Osteocyte (in vitro differentiated cells): ENCODE measurements around the gene SRF. TPM values are rescaled to one million over a fixed set of nuclear protein-coding genes. Genes with fewer than 3 reads are reported as not detected.

Source experiments
- DNase-seq: peaks from one replicate; pipeline ENCODE4 v3.0.0; 2021; ENCODE audit warnings: mixed read lengths; ENCODE audit not compliant: unreplicated experiment; ENCODE audit errors: extremely low spot score
- H3K27ac Mint-ChIP-seq: one replicate; pipeline ENCODE4 v1.8.0; 2021; ENCODE audit warnings: mild to moderate bottlenecking, mixed read lengths; ENCODE audit not compliant: unreplicated experiment
- H3K27me3 Mint-ChIP-seq: one replicate; pipeline ENCODE4 v1.8.0; 2021; ENCODE audit warnings: mixed read lengths; ENCODE audit not compliant: unreplicated experiment
- H3K36me3 Mint-ChIP-seq: one replicate; pipeline ENCODE4 v1.8.0; 2021; ENCODE audit warnings: mixed read lengths; ENCODE audit not compliant: unreplicated experiment
- H3K4me1 Mint-ChIP-seq: one replicate; pipeline ENCODE4 v1.8.0; 2021; ENCODE audit warnings: mixed read lengths; ENCODE audit not compliant: unreplicated experiment
- H3K4me3 Mint-ChIP-seq: one replicate; pipeline ENCODE4 v1.8.0; 2021; ENCODE audit warnings: mild to moderate bottlenecking, moderate library complexity, mixed read lengths; ENCODE audit not compliant: unreplicated experiment
- H3K9me3 Mint-ChIP-seq: one replicate; pipeline ENCODE4 v1.8.0; 2021; ENCODE audit warnings: mixed read lengths; ENCODE audit not compliant: unreplicated experiment
- total RNA-seq: library from RNA; stranded (reverse); gene quantifications from 2 replicates; pipeline ENCODE4 v1.2.1, GENCODE V29; 2021
- TF ChIP-seq, protein P1 (sequence below): fragments of 200-600 bp; sonication (generic); IDR thresholded peaks from 2 replicates; pipeline ENCODE4 v1.5.0; 2021; ENCODE audit warnings: antibody characterized with exemption, mild to moderate bottlenecking, moderate library complexity

The SRF gene
- total RNA-seq, 1 donor from 2014 or later = 32.5 TPM

- no peaks in the 10 kb centered on the region for H3K9me3 Mint-ChIP-seq
- H3K4me1 Mint-ChIP-seq = no peaks in the 10 kb centered on the region
- H3K36me3 Mint-ChIP-seq = peaks cover 31% of the 10 kb centered on the region
- TF ChIP-seq, protein P1, sequence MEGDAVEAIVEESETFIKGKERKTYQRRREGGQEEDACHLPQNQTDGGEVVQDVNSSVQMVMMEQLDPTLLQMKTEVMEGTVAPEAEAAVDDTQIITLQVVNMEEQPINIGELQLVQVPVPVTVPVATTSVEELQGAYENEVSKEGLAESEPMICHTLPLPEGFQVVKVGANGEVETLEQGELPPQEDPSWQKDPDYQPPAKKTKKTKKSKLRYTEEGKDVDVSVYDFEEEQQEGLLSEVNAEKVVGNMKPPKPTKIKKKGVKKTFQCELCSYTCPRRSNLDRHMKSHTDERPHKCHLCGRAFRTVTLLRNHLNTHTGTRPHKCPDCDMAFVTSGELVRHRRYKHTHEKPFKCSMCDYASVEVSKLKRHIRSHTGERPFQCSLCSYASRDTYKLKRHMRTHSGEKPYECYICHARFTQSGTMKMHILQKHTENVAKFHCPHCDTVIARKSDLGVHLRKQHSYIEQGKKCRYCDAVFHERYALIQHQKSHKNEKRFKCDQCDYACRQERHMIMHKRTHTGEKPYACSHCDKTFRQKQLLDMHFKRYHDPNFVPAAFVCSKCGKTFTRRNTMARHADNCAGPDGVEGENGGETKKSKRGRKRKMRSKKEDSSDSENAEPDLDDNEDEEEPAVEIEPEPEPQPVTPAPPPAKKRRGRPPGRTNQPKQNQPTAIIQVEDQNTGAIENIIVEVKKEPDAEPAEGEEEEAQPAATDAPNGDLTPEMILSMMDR = no peak
- H3K27me3 Mint-ChIP-seq = no peaks in the 10 kb centered on the region
- H3K4me3 Mint-ChIP-seq = no peak overlapping the region
- no peak overlapping the region for H3K27ac Mint-ChIP-seq
- DNase-seq = no peak
These were observed 32.6 kb downstream of the SRF start for GRCh38 chr6:43203718-43204095.

- peaks cover 31% of the 10 kb centered on the region for H3K36me3 Mint-ChIP-seq
- H3K9me3 Mint-ChIP-seq = no peaks in the 10 kb centered on the region
- no peak overlapping the region for H3K4me3 Mint-ChIP-seq
- TF ChIP-seq, protein P1 = no peak
- no peaks in the 10 kb centered on the region for H3K27me3 Mint-ChIP-seq
- DNase-seq = no peak
- no peaks in the 10 kb centered on the region for H3K4me1 Mint-ChIP-seq
- H3K27ac Mint-ChIP-seq = no peak overlapping the region
These were observed 33.4 kb downstream of the SRF start for GRCh38 chr6:43204271-43205105.

- no peak for DNase-seq
- no peak overlapping the region for H3K4me3 Mint-ChIP-seq
- no peak overlapping the region for H3K27ac Mint-ChIP-seq
These were observed 34.8 kb downstream of the SRF start for GRCh38 chr6:43205849-43206248.

DNA sequence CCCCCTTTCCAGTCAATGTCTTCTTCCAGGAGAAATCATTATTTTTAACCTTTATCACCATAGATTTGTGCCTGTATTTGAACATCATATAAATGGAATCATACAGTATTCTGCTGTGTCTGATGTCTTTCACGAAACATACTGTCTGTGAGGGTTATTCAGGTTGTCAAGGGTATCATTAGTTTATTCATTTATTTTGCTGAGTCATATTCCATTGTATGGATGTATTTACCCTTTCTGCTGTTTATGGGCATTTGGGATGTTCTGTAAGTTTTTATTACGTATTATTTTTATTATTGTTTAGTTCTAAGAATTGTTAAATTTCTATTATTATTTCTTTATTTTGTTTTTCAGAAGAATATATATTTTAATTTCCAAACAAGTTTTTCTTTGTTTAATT is 36.2 kb downstream of the SRF start:
- no peak overlapping the region for H3K27ac Mint-ChIP-seq
- no peaks in the 10 kb centered on the region for H3K9me3 Mint-ChIP-seq
- no peaks in the 10 kb centered on the region for H3K27me3 Mint-ChIP-seq
- H3K4me1 Mint-ChIP-seq = no peaks in the 10 kb centered on the region
- TF ChIP-seq, protein P1 = no peak
- peaks cover 22% of the 10 kb centered on the region for H3K36me3 Mint-ChIP-seq
- no peak overlapping the region for H3K4me3 Mint-ChIP-seq
- DNase-seq = no peak

More at GRCh38 chr6:43205849-43206248, 34.8 kb downstream of the SRF start:
- Mint-ChIP-seq H3K27me3 (no peaks in the 10 kb centered on the region), H3K4me1 (no peaks in the 10 kb centered on the region), H3K9me3 (no peaks in the 10 kb centered on the region), H3K36me3 (peaks cover 25% of the 10 kb centered on the region)
- TF ChIP-seq, protein P1 = no peak

GRCh38 chr6:43211955-43212354 is 40.9 kb downstream of the SRF start:
- Mint-ChIP-seq H3K36me3 (peaks cover 17% of the 10 kb centered on the region), H3K9me3 (no peaks in the 10 kb centered on the region), H3K4me1 (no peaks in the 10 kb centered on the region), H3K27me3 (no peaks in the 10 kb centered on the region), H3K4me3 (no peak overlapping the region), H3K27ac (no peak overlapping the region)
- TF ChIP-seq, protein P1 = no peak
- DNase-seq = no peak
